GM12878 (cell line): Measurements from ENCODE around the gene NRXN3. TPM values are rescaled to one million over a fixed set of nuclear protein-coding genes. Genes with fewer than 3 reads are reported as not detected.

Experiments used
- ATAC-seq: fragments of 200-7000 bp; cut with Tn5 transposase; 3 replicates; pipeline ENCODE4 v1.9.1; 2020; ENCODE audit warnings: mild to moderate bottlenecking, moderate library complexity
- BruUV-seq: library from RNA; stranded (reverse); fragments of 400-500 nt; replicated peaks from 2 replicates; lab custom pipeline; 2021; lab: Mats Ljungman, UMichigan
- CTCF ChIA-PET: fragments of 300-600 bp; sonication (Branson Sonifier 250); formaldehyde crosslinking; extraction: SDS; loops from one replicate; lab custom pipeline; 2021; ENCODE audit warnings: inconsistent platforms; lab: Yijun Ruan, JAX
- POLR2A ChIA-PET: fragments of 350-600 bp; formaldehyde crosslinking; extraction: SDS; loops from one replicate; lab custom pipeline; 2021; ENCODE audit warnings: inconsistent platforms; lab: Charles Lee
- RAD21 ChIA-PET: fragments of 300-600 bp; sonication (Branson Sonifier 250); formaldehyde crosslinking; loops from one replicate; lab custom pipeline; 2023; ENCODE audit warnings: antibody characterized with exemption; ENCODE audit not compliant: unreplicated experiment; lab: Charles Lee
- SMC1A ChIA-PET: fragments of 300-600 bp; sonication (Branson Sonifier 250); formaldehyde crosslinking; loops from one replicate; lab custom pipeline; 2023; ENCODE audit not compliant: unreplicated experiment, uncharacterized antibody; lab: Charles Lee
- DNase-seq: peaks from one replicate; pipeline ENCODE4 v3.0.0-alpha.2; 2011; ENCODE audit warnings: low read depth, low spot score
- FAIRE-seq: peaks from 3 replicates; lab custom pipeline; 2011; peaks lifted over from hg19 to GRCh38; lab: Jason Lieb, UNC
- H2AFZ ChIP-seq: 2 replicates; pipeline ENCODE4 v1.6.0; 2011; ENCODE audit warnings: low read depth, low read length, control low read depth; ENCODE audit not compliant: control insufficient read depth
- H3K27ac ChIP-seq: 2 replicates; pipeline ENCODE4 v1.5.1; 2011; ENCODE audit warnings: control low read depth; ENCODE audit not compliant: control insufficient read depth, insufficient read depth
- H3K27me3 ChIP-seq, 2 experiments: replicated peaks in 1 of 2; 2 replicates each; pipeline versions ENCODE4 v1.6.0 to v1.6.1; 2011; ENCODE audit warnings: low read length in 1 of 2; ENCODE audit not compliant: control insufficient read depth in 2 of 2, insufficient read depth in 2 of 2
- H3K36me3 ChIP-seq, 2 experiments: 2 replicates each; pipeline ENCODE4 v1.5.1; 2011; ENCODE audit warnings: low read length in 1 of 2; ENCODE audit not compliant: control insufficient read depth in 2 of 2, insufficient read depth in 2 of 2
- H3K4me1 ChIP-seq: 2 replicates; pipeline ENCODE4 v1.6.1; 2011; ENCODE audit warnings: mild to moderate bottlenecking, low read length, moderate library complexity, mixed read lengths; ENCODE audit not compliant: control insufficient read depth, insufficient read depth
- H3K4me2 ChIP-seq: 2 replicates; pipeline ENCODE4 v1.6.0; 2011; ENCODE audit warnings: control low read depth; ENCODE audit not compliant: control insufficient read depth, insufficient read depth
- H3K4me3 ChIP-seq: fragments of 200-600 bp; sonication (generic); 2 replicates; pipeline ENCODE4 v1.5.1; 2016
- H3K79me2 ChIP-seq: 2 replicates; pipeline ENCODE4 v1.6.0; 2011; ENCODE audit warnings: low read length; ENCODE audit not compliant: control insufficient read depth, insufficient read depth
- H3K9ac ChIP-seq: 2 replicates; pipeline ENCODE4 v1.8.0; 2011; ENCODE audit warnings: low read length, control low read depth, mixed read lengths; ENCODE audit not compliant: control insufficient read depth, insufficient read depth
- H3K9me3 ChIP-seq: replicated peaks from 3 replicates; pipeline ENCODE4 v1.5.1; 2011; ENCODE audit warnings: mild to moderate bottlenecking, low read length; ENCODE audit not compliant: control insufficient read depth, insufficient read depth
- H4K20me1 ChIP-seq: 2 replicates; pipeline ENCODE4 v1.6.0; 2011; ENCODE audit not compliant: control insufficient read depth, insufficient read depth
- ASH2L ChIP-seq: fragments of 300-600, 200-600 bp; sonication (generic); IDR thresholded peaks from 2 replicates; pipeline ENCODE4 v1.6.1; 2017; ENCODE audit warnings: low read depth, mild to moderate bottlenecking, borderline replicate concordance
- BACH1 ChIP-seq: fragments of 450-650 bp; IDR thresholded peaks from 2 replicates; pipeline ENCODE4 v1.6.1; 2017; ENCODE audit warnings: mild to moderate bottlenecking, borderline replicate concordance
- CEBPB ChIP-seq, 2 experiments: fragments of 150-350 bp in 1 of 2; IDR thresholded peaks; 2 replicates each; pipeline ENCODE4 v1.6.1; 2012 to 2014; ENCODE audit warnings: low read depth in 2 of 2, low read length in 2 of 2, borderline replicate concordance in 1 of 2, inconsistent platforms in 1 of 2
- KLF5 ChIP-seq: fragments of 450-650 bp; IDR thresholded peaks from 2 replicates; pipeline ENCODE4 v1.6.1; 2014; ENCODE audit warnings: mild to moderate bottlenecking; ENCODE audit not compliant: partially characterized antibody
- MEF2A ChIP-seq: IDR thresholded peaks from 2 replicates; pipeline ENCODE4 v1.6.1; 2011; ENCODE audit warnings: low read depth, mild to moderate bottlenecking, low read length, moderate library complexity; ENCODE audit not compliant: insufficient read depth
- MLLT1 ChIP-seq: fragments of 450-650 bp; IDR thresholded peaks from 2 replicates; pipeline ENCODE4 v1.6.1; 2016; ENCODE audit warnings: mild to moderate bottlenecking
- MXI1 ChIP-seq: fragments of 150-350 bp; IDR thresholded peaks from 2 replicates; pipeline ENCODE4 v1.6.1; 2011; ENCODE audit warnings: low read depth, mild to moderate bottlenecking, inconsistent platforms, low read length, improper control_type of control experiment
- NR2C1 ChIP-seq: fragments of 450-650 bp; IDR thresholded peaks from 2 replicates; pipeline ENCODE4 v1.6.1; 2017; ENCODE audit warnings: antibody characterized with exemption, mild to moderate bottlenecking, moderate library complexity
- TCF3 ChIP-seq: IDR thresholded peaks from 2 replicates; pipeline ENCODE4 v1.6.1; 2012; ENCODE audit warnings: low read depth, mild to moderate bottlenecking, low read length, borderline replicate concordance; ENCODE audit not compliant: insufficient read depth
- WGBS: methylation state at CpG from one replicate; pipeline ENCODE4 v1.1.6; 2016; ENCODE audit warnings: low lambda C conversion rate; ENCODE audit not compliant: insufficient replicate concordance, insufficient coverage; ENCODE audit errors: missing lambda C conversion rate; 5-methylcytosine and 5-hydroxymethylcytosine counted together
- in situ Hi-C: fragments of 300-500 bp; cut with MboI; formaldehyde crosslinking; loops from 9 replicates; pipeline ENCODE4 v1.14.3; 2018; ENCODE audit warnings: mixed read lengths
- intact Hi-C: fragments of 100-400 bp; cut with micrococcal nuclease; formaldehyde crosslinking; loops from one replicate; pipeline ENCODE4 v1.14.2; 2022; ENCODE audit not compliant: unreplicated experiment
- polyA plus RNA-seq, 11 experiments: library from polyadenylated mRNA; depleted of rRNA in 4 of 11; unstranded in 6 of 11; stranded (reverse) in 5 of 11; fragments of >200 nt; fragmentation: Nextera tagmentation in 4 of 11; fragmentation: Illumina TruSeq in 1 of 11; extraction: Ambion mirVana in 4 of 11; extraction: Trizol in 1 of 11; gene quantifications; 1 replicate in 1 of 11; 2 replicates in 10 of 11; pipeline versions ENCODE4 v1.2.1 to v1.2.3, GENCODE V29; 2011 to 2016; ENCODE audit warnings: inconsistent platforms in 2 of 11, missing spikeins in 2 of 11, low read depth in 1 of 11
- total RNA-seq, 4 experiments: library from RNA; depleted of rRNA in 3 of 4; stranded (reverse); fragments of >200 nt in 3 of 4; fragmentation: Illumina TruSeq in 1 of 4; extraction: Trizol in 1 of 4; gene quantifications; 2 replicates each; pipeline versions ENCODE4 v1.2.1 to v1.2.3, GENCODE V29; 2013 to 2021
- TF ChIP-seq, protein P1 (sequence below): fragments of 450-650 bp; IDR thresholded peaks from 2 replicates; pipeline ENCODE4 v1.6.1; 2017; ENCODE audit warnings: mild to moderate bottlenecking, moderate library complexity
- TF ChIP-seq, protein P2 (sequence below): IDR thresholded peaks from 2 replicates; pipeline ENCODE4 v1.6.1; 2012; ENCODE audit warnings: low read depth, low read length, improper control_type of control experiment

NRXN3 gene
- total and polyA plus RNA-seq, 10 of the 15 experiments (the other 5 are each of a cell fraction or from before 2014, with no cell fraction given), result 0.52 to 3.3 (median 1.4) TPM

GRCh38 chr14:78986989-78987388 is 816.8 kb downstream of the NRXN3 start:
- DNase-seq, result no peak
- Histone ChIP-seq H3K79me2 (no peaks in the 10 kb centered on the region), H3K4me1 (no peaks in the 10 kb centered on the region), H3K9me3 (no peaks in the 10 kb centered on the region), H3K9ac (no peak overlapping the region), H2AFZ (no peak overlapping the region), H3K4me3 (no peak overlapping the region), H3K27ac (no peak overlapping the region), H3K36me3 (no peaks in the 10 kb centered on the region), H4K20me1 (no peaks in the 10 kb centered on the region), H3K27me3 (no peaks in the 10 kb centered on the region), H3K4me2 (no peak overlapping the region)
- intact Hi-C loops, result no loop called here
- in situ Hi-C loops, result no loop called here
- ChIA-PET RAD21 (no interaction called here), CTCF (no interaction called here), SMC1A (no interaction called here), POLR2A (no interaction called here)
- BruUV-seq, result no TSS peak
- FAIRE-seq, result no peak
- no peak for ATAC-seq
- TF ChIP-seq BACH1 (no peak), MXI1 (no peak), MEF2A (no peak), NR2C1 (no peak), KLF5 (no peak), CEBPB (IDR thresholded peaks at IDR 0.05; ENCODE audit: borderline replicate concordance in 1 of 2, low read depth in 2 of 2, low read length in 2 of 2) (no peak), TCF3 (no peak), MLLT1 (no peak), ASH2L (no peak)
- TF ChIP-seq, protein P1, sequence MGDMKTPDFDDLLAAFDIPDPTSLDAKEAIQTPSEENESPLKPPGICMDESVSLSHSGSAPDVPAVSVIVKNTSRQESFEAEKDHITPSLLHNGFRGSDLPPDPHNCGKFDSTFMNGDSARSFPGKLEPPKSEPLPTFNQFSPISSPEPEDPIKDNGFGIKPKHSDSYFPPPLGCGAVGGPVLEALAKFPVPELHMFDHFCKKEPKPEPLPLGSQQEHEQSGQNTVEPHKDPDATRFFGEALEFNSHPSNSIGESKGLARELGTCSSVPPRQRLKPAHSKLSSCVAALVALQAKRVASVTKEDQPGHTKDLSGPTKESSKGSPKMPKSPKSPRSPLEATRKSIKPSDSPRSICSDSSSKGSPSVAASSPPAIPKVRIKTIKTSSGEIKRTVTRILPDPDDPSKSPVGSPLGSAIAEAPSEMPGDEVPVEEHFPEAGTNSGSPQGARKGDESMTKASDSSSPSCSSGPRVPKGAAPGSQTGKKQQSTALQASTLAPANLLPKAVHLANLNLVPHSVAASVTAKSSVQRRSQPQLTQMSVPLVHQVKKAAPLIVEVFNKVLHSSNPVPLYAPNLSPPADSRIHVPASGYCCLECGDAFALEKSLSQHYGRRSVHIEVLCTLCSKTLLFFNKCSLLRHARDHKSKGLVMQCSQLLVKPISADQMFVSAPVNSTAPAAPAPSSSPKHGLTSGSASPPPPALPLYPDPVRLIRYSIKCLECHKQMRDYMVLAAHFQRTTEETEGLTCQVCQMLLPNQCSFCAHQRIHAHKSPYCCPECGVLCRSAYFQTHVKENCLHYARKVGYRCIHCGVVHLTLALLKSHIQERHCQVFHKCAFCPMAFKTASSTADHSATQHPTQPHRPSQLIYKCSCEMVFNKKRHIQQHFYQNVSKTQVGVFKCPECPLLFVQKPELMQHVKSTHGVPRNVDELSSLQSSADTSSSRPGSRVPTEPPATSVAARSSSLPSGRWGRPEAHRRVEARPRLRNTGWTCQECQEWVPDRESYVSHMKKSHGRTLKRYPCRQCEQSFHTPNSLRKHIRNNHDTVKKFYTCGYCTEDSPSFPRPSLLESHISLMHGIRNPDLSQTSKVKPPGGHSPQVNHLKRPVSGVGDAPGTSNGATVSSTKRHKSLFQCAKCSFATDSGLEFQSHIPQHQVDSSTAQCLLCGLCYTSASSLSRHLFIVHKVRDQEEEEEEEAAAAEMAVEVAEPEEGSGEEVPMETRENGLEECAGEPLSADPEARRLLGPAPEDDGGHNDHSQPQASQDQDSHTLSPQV, result no peak
- TF ChIP-seq, protein P2, sequence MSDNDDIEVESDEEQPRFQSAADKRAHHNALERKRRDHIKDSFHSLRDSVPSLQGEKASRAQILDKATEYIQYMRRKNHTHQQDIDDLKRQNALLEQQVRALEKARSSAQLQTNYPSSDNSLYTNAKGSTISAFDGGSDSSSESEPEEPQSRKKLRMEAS, result no peak
- WGBS, result 5% methylated on average over 6 of the region's 6 CpGs
